Astrocyte (in vitro differentiated cells and primary cell): ENCODE measurements around the gene GKAP1. TPM values are rescaled to one million over a fixed set of nuclear protein-coding genes. Genes with fewer than 3 reads are reported as not detected.

Source experiments
- DNase-seq: peaks from one replicate; pipeline ENCODE4 v3.0.0-alpha.2; 2010; ENCODE audit warnings: low read depth
- FAIRE-seq: peaks from 2 replicates; lab custom pipeline; 2011; peaks lifted over from hg19 to GRCh38; lab: Jason Lieb, UNC
- H2AFZ ChIP-seq: 2 replicates; pipeline ENCODE4 v1.6.0; 2012; ENCODE audit warnings: low read depth, low read length, inconsistent platforms
- H3K27ac ChIP-seq: 2 replicates; pipeline ENCODE4 v1.5.1; 2011; ENCODE audit warnings: low read depth, low read length, inconsistent platforms
- H3K27me3 ChIP-seq: 2 replicates; pipeline ENCODE4 v1.6.0; 2011; ENCODE audit warnings: low read length, inconsistent platforms; ENCODE audit not compliant: insufficient read depth
- H3K36me3 ChIP-seq: 2 replicates; pipeline ENCODE4 v1.5.1; 2011; ENCODE audit warnings: low read length, inconsistent platforms; ENCODE audit not compliant: insufficient read depth
- H3K4me1 ChIP-seq: 2 replicates; pipeline ENCODE4 v1.5.1; 2011; ENCODE audit warnings: low read length, inconsistent platforms; ENCODE audit not compliant: insufficient read depth
- H3K4me2 ChIP-seq: 2 replicates; pipeline ENCODE4 v1.6.0; 2012; ENCODE audit warnings: low read length, inconsistent platforms
- H3K4me3 ChIP-seq: 2 replicates; pipeline ENCODE4 v1.5.1; 2011; ENCODE audit warnings: low read depth, mild to moderate bottlenecking, low read length, inconsistent platforms; ENCODE audit not compliant: insufficient read depth
- H3K79me2 ChIP-seq: 2 replicates; pipeline ENCODE4 v1.6.0; 2012; ENCODE audit warnings: mild to moderate bottlenecking, low read length, inconsistent platforms; ENCODE audit not compliant: insufficient read depth
- H3K9ac ChIP-seq: 2 replicates; pipeline ENCODE4 v1.6.0; 2012; ENCODE audit warnings: mild to moderate bottlenecking, low read length, inconsistent platforms
- H3K9me3 ChIP-seq: 2 replicates; pipeline ENCODE4 v1.5.1; 2012; ENCODE audit warnings: low read depth, mild to moderate bottlenecking, low read length, inconsistent platforms; ENCODE audit not compliant: insufficient read depth
- H4K20me1 ChIP-seq: 2 replicates; pipeline ENCODE4 v1.6.0; 2012; ENCODE audit warnings: low read length, inconsistent platforms; ENCODE audit not compliant: insufficient read depth
- H3K27ac Mint-ChIP-seq: one replicate; pipeline ENCODE4 v1.8.0; 2021; ENCODE audit warnings: mild to moderate bottlenecking, mixed read lengths; ENCODE audit not compliant: unreplicated experiment
- H3K27me3 Mint-ChIP-seq: one replicate; pipeline ENCODE4 v1.8.0; 2021; ENCODE audit warnings: low read depth, mixed read lengths; ENCODE audit not compliant: unreplicated experiment
- H3K36me3 Mint-ChIP-seq: one replicate; pipeline ENCODE4 v1.8.0; 2021; ENCODE audit warnings: low read depth, mixed read lengths; ENCODE audit not compliant: unreplicated experiment
- H3K4me1 Mint-ChIP-seq: one replicate; pipeline ENCODE4 v1.8.0; 2021; ENCODE audit warnings: low read depth, mixed read lengths; ENCODE audit not compliant: unreplicated experiment
- H3K4me3 Mint-ChIP-seq: one replicate; pipeline ENCODE4 v1.8.0; 2021; ENCODE audit warnings: mild to moderate bottlenecking, moderate library complexity, mixed read lengths; ENCODE audit not compliant: unreplicated experiment
- H3K9me3 Mint-ChIP-seq: one replicate; pipeline ENCODE4 v1.8.0; 2021; ENCODE audit warnings: mild to moderate bottlenecking, mixed read lengths; ENCODE audit not compliant: unreplicated experiment
- EZH2 ChIP-seq: IDR thresholded peaks from 2 replicates; pipeline ENCODE4 v1.6.1; 2012; ENCODE audit warnings: mild to moderate bottlenecking, low read length, inconsistent platforms; ENCODE audit not compliant: insufficient read depth
- total RNA-seq: library from RNA; stranded (reverse); gene quantifications from 2 replicates; pipeline ENCODE4 v1.2.1, GENCODE V29; 2021
- TF ChIP-seq, protein P1 (sequence below): IDR thresholded peaks from 2 replicates; pipeline ENCODE4 v1.5.1; 2011; ENCODE audit warnings: low read depth, mild to moderate bottlenecking, inconsistent platforms, low read length, moderate library complexity; ENCODE audit not compliant: insufficient read depth

Gene GKAP1
- total RNA-seq, 1 donor from 2014 or later = 1.2 TPM

- no peaks in the 10 kb centered on the region for H3K27me3 ChIP-seq
- H4K20me1 ChIP-seq = no peaks in the 10 kb centered on the region
- no peak for FAIRE-seq
Measured at GRCh38 chr9:83765376-83765775, 52.2 kb downstream of the GKAP1 start.

DNA sequence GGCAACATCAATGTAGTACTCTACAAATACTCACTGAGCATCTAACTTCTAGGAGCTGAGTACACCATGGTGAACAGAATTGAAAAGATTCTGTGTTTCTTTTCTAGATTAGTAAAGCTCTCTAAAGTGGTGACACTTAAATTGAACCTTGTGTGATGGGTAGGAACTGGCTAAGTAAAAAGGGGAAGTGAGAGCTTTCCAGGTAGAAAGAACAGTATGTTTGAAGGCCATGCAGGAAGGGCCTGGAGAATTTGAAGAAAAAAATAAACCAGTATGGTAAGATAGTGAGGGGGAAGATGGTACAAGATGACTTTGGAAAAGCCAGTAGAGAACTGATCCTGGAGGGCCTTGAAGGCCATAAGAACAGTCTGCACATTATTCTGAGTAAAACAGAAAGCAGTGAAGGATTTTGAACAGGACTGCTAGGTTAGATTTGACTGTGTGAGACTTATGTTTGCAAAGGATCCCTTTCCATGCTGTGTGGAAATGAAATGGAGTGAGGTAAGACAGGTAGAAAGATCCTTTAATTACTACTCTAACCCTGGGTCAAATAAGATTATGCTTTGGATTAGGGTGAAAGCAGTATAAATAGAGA is 63.1 kb downstream of the GKAP1 start:
- FAIRE-seq (no peak), DNase-seq (no peak)
- no peaks in the 10 kb centered on the region for H3K4me1 ChIP-seq
- Mint-ChIP-seq H3K4me3 (no peak overlapping the region), H3K9me3 (no peaks in the 10 kb centered on the region), H3K36me3 (no peaks in the 10 kb centered on the region), H3K27ac (no peak overlapping the region), H3K27me3 (no peaks in the 10 kb centered on the region), H3K4me1 (no peaks in the 10 kb centered on the region)
- no peak overlapping the region for H2AFZ ChIP-seq
- H3K36me3 ChIP-seq = no peaks in the 10 kb centered on the region
- no peaks in the 10 kb centered on the region for H3K79me2 ChIP-seq
- no peak overlapping the region for H3K4me2 ChIP-seq
- TF ChIP-seq EZH2 = no peak
- TF ChIP-seq, protein P1, sequence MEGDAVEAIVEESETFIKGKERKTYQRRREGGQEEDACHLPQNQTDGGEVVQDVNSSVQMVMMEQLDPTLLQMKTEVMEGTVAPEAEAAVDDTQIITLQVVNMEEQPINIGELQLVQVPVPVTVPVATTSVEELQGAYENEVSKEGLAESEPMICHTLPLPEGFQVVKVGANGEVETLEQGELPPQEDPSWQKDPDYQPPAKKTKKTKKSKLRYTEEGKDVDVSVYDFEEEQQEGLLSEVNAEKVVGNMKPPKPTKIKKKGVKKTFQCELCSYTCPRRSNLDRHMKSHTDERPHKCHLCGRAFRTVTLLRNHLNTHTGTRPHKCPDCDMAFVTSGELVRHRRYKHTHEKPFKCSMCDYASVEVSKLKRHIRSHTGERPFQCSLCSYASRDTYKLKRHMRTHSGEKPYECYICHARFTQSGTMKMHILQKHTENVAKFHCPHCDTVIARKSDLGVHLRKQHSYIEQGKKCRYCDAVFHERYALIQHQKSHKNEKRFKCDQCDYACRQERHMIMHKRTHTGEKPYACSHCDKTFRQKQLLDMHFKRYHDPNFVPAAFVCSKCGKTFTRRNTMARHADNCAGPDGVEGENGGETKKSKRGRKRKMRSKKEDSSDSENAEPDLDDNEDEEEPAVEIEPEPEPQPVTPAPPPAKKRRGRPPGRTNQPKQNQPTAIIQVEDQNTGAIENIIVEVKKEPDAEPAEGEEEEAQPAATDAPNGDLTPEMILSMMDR = no peak
- H3K9ac ChIP-seq = no peak overlapping the region
- H4K20me1 ChIP-seq = no peaks in the 10 kb centered on the region
- no peaks in the 10 kb centered on the region for H3K27me3 ChIP-seq
- H3K9me3 ChIP-seq = no peaks in the 10 kb centered on the region
- H3K27ac ChIP-seq = no peak overlapping the region
- H3K4me3 ChIP-seq = no peak overlapping the region

More at GRCh38 chr9:83765376-83765775, 52.2 kb downstream of the GKAP1 start:
- H3K36me3 ChIP-seq = no peaks in the 10 kb centered on the region
- no peaks in the 10 kb centered on the region for H3K9me3 ChIP-seq
- H3K27me3 Mint-ChIP-seq = no peaks in the 10 kb centered on the region
- H3K27ac Mint-ChIP-seq = no peak overlapping the region
- no peak for DNase-seq
- H3K4me3 ChIP-seq = no peak overlapping the region
- no peaks in the 10 kb centered on the region for H3K79me2 ChIP-seq
- H3K4me3 Mint-ChIP-seq = no peak overlapping the region
- no peak overlapping the region for H3K4me2 ChIP-seq
- peaks cover 5% of the 10 kb centered on the region for H3K9me3 Mint-ChIP-seq
- TF ChIP-seq, protein P1 = no peak
- TF ChIP-seq EZH2 = no peak
- no peaks in the 10 kb centered on the region for H3K4me1 Mint-ChIP-seq
- H3K4me1 ChIP-seq = no peaks in the 10 kb centered on the region
- no peaks in the 10 kb centered on the region for H3K36me3 Mint-ChIP-seq
- H3K9ac ChIP-seq = no peak overlapping the region
- no peak overlapping the region for H2AFZ ChIP-seq
- no peak overlapping the region for H3K27ac ChIP-seq

DNA sequence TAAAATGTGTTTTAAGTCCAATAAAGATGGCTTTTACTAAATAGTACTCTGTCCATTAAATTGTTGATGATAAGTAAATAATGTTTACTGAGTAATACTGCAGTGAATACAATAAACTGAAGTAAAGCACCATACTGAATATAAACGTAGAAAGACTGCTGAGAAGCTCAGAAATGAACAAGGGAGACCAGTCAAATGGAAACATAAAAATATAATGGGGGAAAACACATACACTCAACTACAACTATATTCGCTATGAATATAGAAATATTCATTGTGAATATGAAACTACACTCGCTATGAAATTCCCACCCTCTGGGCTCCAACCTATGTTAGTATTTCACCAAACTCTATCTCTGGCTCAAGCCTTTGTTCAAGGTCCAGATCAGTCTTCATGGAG is 67.9 kb downstream of the GKAP1 start:
- FAIRE-seq = no peak
- H3K9me3 ChIP-seq = no peaks in the 10 kb centered on the region
- Mint-ChIP-seq H3K36me3 (no peaks in the 10 kb centered on the region), H3K27me3 (no peaks in the 10 kb centered on the region), H3K27ac (no peak overlapping the region), H3K4me1 (no peaks in the 10 kb centered on the region), H3K4me3 (no peak overlapping the region), H3K9me3 (no peaks in the 10 kb centered on the region)
- H3K27ac ChIP-seq = no peak overlapping the region
- H3K4me1 ChIP-seq = no peaks in the 10 kb centered on the region
- no peak for TF ChIP-seq EZH2
- TF ChIP-seq, protein P1 = no peak
- DNase-seq = no peak
- H3K4me2 ChIP-seq = no peak overlapping the region
- H3K27me3 ChIP-seq = no peaks in the 10 kb centered on the region
- H3K79me2 ChIP-seq = no peaks in the 10 kb centered on the region
- H2AFZ ChIP-seq = no peak overlapping the region
- no peak overlapping the region for H3K9ac ChIP-seq
- H3K36me3 ChIP-seq = no peaks in the 10 kb centered on the region
- H3K4me3 ChIP-seq = no peak overlapping the region
- H4K20me1 ChIP-seq = no peaks in the 10 kb centered on the region
